HepG2 (cell line): ENCODE data around the gene PCSK7. TPM values are rescaled to one million over a fixed set of nuclear protein-coding genes. Genes with fewer than 3 reads are reported as not detected.

ENCODE experiments used
- CEBPG ChIP-seq: IDR thresholded peaks from 2 replicates; pipeline ENCODE4 v1.6.1; 2016
- FOXP1 ChIP-seq, 2 experiments: fragments of 450-650 bp in 1 of 2; IDR thresholded peaks; 2 replicates each; pipeline ENCODE4 v1.6.1; 2017 to 2018; ENCODE audit warnings: antibody characterized with exemption in 1 of 2
- HMGXB3 ChIP-seq: sonication (generic); formaldehyde crosslinking; IDR thresholded peaks from 2 replicates; pipeline ENCODE4 v1.4.0; 2020; ENCODE audit warnings: missing genetic modification reagents, borderline replicate concordance
- MIER3 ChIP-seq: IDR thresholded peaks from 2 replicates; pipeline ENCODE4 v1.6.1; 2016; ENCODE audit warnings: missing compliant biosample characterization, borderline replicate concordance
- POGZ ChIP-seq: sonication (generic); formaldehyde crosslinking; IDR thresholded peaks from 2 replicates; pipeline ENCODE4 v1.4.0; 2020; ENCODE audit warnings: mild to moderate bottlenecking, missing genetic modification reagents
- RAD51 ChIP-seq: fragments of 450-650 bp; IDR thresholded peaks from 2 replicates; pipeline ENCODE4 v1.6.1; 2016; ENCODE audit warnings: borderline replicate concordance
- SIX4 ChIP-seq: sonication (generic); formaldehyde crosslinking; IDR thresholded peaks from 2 replicates; pipeline ENCODE4 v1.4.0; 2020; ENCODE audit warnings: missing genetic modification reagents
- SP5 ChIP-seq: IDR thresholded peaks from 2 replicates; pipeline ENCODE4 v1.6.1; 2016; ENCODE audit warnings: low read depth, borderline replicate concordance
- TEAD2 ChIP-seq: sonication (generic); formaldehyde crosslinking; IDR thresholded peaks from 2 replicates; pipeline ENCODE4 v1.9.0; 2021; ENCODE audit warnings: missing genetic modification reagents
- ZBTB44 ChIP-seq: sonication (generic); formaldehyde crosslinking; IDR thresholded peaks from 2 replicates; pipeline ENCODE4 v1.4.0; 2020; ENCODE audit warnings: missing genetic modification reagents
- ZEB1 ChIP-seq: IDR thresholded peaks from 2 replicates; pipeline ENCODE4 v1.6.1; 2012; ENCODE audit warnings: mild to moderate bottlenecking, low read depth, inconsistent platforms; ENCODE audit not compliant: insufficient replicate concordance
- ZNF317 ChIP-seq: sonication (generic); formaldehyde crosslinking; IDR thresholded peaks from 2 replicates; pipeline ENCODE4 v1.5.0; 2020; ENCODE audit warnings: mild to moderate bottlenecking, missing genetic modification reagents
- ZSCAN9 ChIP-seq: IDR thresholded peaks from 2 replicates; pipeline ENCODE4 v1.6.1; 2016; ENCODE audit warnings: borderline replicate concordance
- polyA plus RNA-seq, 8 experiments: library from polyadenylated mRNA; depleted of rRNA in 3 of 8; stranded (reverse) in 7 of 8; unstranded in 1 of 8; fragments of >200 nt; fragmentation: Illumina TruSeq in 4 of 8; extraction: Trizol in 4 of 8; gene quantifications; 2 replicates each; pipeline versions ENCODE4 v1.2.1 to v1.2.3, GENCODE V29; 2011 to 2016; ENCODE audit warnings: low read depth in 4 of 8, missing spikeins in 1 of 8, mixed read lengths in 1 of 8; ENCODE audit not compliant: insufficient read depth in 1 of 8
- total RNA-seq, 5 experiments: library from RNA; depleted of rRNA; stranded (reverse); fragments of >200 nt; fragmentation: Illumina TruSeq; extraction: Trizol; gene quantifications; 2 replicates each; pipeline ENCODE4 v1.2.3, GENCODE V29; 2016; ENCODE audit warnings: low read depth in 1 of 5
- TF ChIP-seq, protein P1 (sequence below): sonication (generic); formaldehyde crosslinking; IDR thresholded peaks from 2 replicates; pipeline ENCODE4 v1.4.0; 2020; ENCODE audit warnings: missing genetic modification reagents
- TF ChIP-seq, protein P2 (sequence below): sonication (generic); formaldehyde crosslinking; IDR thresholded peaks from 2 replicates; pipeline ENCODE4 v1.4.0; 2020; ENCODE audit warnings: missing genetic modification reagents, borderline replicate concordance

PCSK7 gene
- total and polyA plus RNA-seq, 2 of the 13 experiments (the other 11 are each of a cell fraction or from before 2014, with no cell fraction given) = 13.4 to 13.8 TPM

GRCh38 chr11:117178210-117179034 is 53.5 kb downstream of the PCSK7 start, which contains the start of gene SIDT2 (continued):
- peak; percentile 57; the same call in 1 of the 2 replicates for TF ChIP-seq HMGXB3
- TF ChIP-seq SIX4 (CRISPR knock-in tag) = peak; percentile 54; the same call in 1 of the 2 replicates
- TF ChIP-seq, protein P1, sequence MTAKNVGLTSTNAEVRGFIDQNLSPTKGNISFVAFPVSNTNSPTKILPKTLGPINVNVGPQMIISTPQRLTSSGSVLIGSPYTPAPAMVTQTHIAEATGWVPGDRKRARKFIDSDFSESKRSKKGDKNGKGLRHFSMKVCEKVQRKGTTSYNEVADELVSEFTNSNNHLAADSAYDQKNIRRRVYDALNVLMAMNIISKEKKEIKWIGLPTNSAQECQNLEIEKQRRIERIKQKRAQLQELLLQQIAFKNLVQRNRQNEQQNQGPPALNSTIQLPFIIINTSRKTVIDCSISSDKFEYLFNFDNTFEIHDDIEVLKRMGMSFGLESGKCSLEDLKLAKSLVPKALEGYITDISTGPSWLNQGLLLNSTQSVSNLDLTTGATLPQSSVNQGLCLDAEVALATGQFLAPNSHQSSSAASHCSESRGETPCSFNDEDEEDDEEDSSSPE (CRISPR knock-in tag) = peak; percentile 73
- TF ChIP-seq TEAD2 (CRISPR knock-in tag) = no peak
- TF ChIP-seq ZSCAN9 (CRISPR knock-in tag) = 0 out of 2 replicates have a peak, but pooled peaks have one; percentile 35
- TF ChIP-seq ZNF317 (CRISPR knock-in tag) = no peak; the same call in 1 of the 2 replicates
- TF ChIP-seq ZEB1 = no peak
- peak; percentile 31; the same call in 1 of the 2 replicates for TF ChIP-seq SP5
- TF ChIP-seq MIER3 (CRISPR knock-in tag) = no peak
- TF ChIP-seq RAD51 = no peak
- no peak for TF ChIP-seq CEBPG (CRISPR knock-in tag)
- no peak for TF ChIP-seq ZBTB44
- TF ChIP-seq, protein P2, sequence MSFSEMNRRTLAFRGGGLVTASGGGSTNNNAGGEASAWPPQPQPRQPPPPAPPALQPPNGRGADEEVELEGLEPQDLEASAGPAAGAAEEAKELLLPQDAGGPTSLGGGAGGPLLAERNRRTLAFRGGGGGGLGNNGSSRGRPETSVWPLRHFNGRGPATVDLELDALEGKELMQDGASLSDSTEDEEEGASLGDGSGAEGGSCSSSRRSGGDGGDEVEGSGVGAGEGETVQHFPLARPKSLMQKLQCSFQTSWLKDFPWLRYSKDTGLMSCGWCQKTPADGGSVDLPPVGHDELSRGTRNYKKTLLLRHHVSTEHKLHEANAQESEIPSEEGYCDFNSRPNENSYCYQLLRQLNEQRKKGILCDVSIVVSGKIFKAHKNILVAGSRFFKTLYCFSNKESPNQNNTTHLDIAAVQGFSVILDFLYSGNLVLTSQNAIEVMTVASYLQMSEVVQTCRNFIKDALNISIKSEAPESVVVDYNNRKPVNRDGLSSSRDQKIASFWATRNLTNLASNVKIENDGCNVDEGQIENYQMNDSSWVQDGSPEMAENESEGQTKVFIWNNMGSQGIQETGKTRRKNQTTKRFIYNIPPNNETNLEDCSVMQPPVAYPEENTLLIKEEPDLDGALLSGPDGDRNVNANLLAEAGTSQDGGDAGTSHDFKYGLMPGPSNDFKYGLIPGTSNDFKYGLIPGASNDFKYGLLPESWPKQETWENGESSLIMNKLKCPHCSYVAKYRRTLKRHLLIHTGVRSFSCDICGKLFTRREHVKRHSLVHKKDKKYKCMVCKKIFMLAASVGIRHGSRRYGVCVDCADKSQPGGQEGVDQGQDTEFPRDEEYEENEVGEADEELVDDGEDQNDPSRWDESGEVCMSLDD (CRISPR knock-in tag) = no peak
- TF ChIP-seq POGZ (CRISPR knock-in tag) = peak; percentile 41; the same call in 1 of the 2 replicates
- no peak for TF ChIP-seq FOXP1 (IDR thresholded peaks at IDR 0.05)
- peak; percentile 46 for TF ChIP-seq FOXP1 (CRISPR knock-in tag; IDR thresholded peaks at IDR 0.05)
